NCI-H1694 treated with DMSO at 0.1 percent for 48 hours (cell line): Measurements from ENCODE around the gene DPYSL5.
"Not testable (repeated sequence)": the region's sequence is repeated elsewhere in the genome, so short reads cannot be mapped to it uniquely, and the experiment has no call there.

Experiments used
- DNase-seq: peaks from one replicate; lab custom pipeline; 2025; lab: John Stamatoyannopoulos, UW

Gene DPYSL5

DNA sequence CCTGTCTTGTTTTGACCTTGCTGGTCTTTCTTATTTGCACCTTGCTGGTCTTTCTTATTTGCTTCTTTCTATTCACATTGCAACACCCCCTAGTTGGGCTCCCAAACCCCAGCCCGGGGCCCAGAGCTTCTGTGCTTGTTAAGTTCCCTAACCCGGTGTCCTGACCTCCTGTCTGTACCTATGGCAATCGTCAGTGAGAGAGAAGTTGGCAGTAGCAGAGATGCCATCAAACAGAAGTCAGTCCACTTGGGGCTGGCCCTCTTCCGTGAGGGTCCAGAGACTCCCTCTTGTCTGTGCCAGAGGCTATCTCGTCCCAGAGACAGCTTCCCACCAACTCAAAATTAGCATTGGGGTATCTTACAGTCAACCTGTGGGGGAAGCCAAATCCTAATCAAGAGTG is 55.7 kb downstream of the DPYSL5 start:
- DNase-seq: no peak

GRCh38 chr2:26904839-26905238 is 56.9 kb downstream of the DPYSL5 start:
- DNase-seq: no peak

DNA sequence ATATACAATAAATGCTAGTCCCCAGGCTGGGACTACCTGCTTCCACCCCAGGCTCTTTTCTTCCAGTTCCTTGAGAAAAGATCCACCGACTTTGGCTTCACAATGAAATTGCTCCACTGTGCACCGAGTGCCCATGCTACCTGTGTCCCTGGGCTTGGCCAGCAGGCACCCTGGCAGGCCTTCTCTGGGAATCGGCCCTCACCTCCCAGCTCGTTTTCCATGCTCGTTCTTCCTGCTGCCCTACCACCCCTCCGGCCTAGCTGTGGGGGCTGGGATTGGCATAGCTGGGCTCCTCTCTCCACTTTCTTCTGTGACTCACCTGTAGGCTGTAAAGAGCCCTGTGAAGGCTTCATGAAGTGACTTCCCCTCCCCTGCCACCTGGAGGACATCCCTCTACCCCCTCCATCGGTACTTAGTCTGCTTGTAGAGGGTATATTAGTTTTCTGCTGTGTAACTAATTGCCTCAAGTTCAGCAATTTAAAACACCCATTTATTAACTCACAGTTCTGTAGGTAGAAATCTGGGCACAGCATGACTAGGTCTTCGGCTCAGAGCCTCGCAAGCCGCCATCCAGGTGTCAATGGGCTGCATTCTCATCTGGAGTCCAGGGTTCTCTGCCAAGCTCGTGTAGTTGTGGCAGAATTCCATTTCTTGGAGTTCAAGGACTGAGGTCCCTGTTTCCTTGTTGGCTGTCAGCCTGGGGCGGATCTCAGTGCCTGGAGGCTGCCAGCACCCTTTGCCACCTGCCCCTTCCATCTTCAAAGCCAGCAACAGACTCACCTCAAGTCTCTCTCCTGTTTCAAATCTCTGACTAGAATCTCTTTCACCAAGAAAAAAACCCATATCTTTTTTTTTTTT is 57.6 kb downstream of the DPYSL5 start:
- DNase-seq: no peak

DNA sequence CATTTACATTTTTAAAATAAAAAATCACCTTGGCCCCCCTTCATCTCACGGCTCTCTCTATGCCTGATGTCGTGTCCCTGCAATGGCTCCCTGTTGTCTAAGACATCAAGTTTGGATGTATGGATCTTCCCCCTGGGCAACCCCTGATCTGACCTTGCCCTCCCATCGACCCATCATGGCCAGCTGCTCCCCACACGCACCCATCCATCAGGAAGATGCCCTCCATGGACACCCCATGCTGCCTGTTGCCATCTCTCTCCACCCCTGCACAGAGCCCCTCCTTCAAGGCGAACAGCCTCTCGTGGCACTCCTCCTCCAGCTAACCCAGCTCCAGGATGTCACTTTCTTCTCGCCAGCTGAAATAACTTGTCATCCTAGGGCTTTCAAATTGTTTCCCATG is 59.5 kb downstream of the DPYSL5 start:
- no peak for DNase-seq

GRCh38 chr2:26910176-26910575 is 62.2 kb downstream of the DPYSL5 start:
- DNase-seq: no peak

DNA sequence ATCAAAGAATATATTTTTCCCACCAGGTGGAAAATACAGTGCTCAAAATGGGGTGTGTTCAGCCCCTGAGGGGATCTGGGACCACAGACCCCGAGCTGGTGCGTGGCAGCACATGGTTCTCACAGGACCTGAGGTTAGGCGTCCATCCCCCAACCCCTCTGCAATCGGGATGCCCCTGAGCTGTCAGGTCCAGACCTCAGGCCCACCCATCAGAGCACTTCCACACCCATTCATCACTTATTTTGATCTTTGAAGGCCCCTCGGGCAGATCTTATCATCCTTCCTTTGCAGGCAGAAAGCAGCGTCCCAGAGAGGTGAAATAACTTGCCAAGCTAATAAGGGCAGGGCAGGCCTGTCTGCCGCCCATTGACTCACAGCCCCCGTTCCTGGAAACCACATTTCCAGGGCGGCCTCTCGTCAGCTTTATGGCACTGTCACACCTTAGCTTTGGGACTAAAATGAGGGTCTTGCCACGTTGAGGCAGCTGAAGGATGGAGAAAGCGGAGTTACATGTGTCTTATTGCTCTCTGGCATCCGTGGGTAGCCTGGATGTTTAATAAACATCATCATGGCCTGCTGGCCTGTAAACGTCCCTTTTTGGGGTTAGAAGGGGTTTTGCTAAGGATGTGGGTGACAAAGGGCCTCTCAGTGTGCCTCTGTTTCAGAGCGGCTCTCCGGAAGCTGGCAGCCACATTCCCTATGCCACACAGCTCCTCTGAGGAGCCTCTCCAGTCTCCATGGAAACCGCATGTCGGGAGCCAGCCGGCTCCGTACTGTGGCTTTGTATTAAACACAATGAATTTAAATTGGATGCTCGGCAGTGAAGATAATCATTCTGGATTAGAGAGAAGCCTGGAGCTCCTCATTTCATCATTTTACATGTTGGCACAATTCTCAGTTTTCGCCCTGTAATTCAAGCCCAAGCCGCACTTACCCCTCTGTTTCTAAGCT is 64.3 kb downstream of the DPYSL5 start:
- no peak for DNase-seq

DNA sequence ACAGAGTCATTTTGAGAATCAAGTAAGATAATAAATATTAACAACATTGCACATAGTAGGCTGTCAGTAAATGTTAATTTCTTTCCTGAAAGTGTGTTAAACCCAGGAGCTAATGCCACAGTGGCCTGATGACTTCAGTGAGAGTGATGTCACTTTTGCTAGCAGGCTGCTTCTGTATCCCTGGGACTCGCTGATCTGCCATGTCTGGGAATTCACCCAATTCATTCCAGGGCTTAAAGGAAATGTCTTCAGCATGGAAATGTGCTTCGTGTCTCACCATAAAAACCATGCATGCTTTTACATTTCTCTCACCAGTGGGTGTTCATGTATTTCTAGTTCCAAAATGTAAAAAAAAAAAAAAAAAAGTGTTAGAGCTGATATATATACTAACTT is 65.7 kb downstream of the DPYSL5 start:
- DNase-seq: no peak

DNA sequence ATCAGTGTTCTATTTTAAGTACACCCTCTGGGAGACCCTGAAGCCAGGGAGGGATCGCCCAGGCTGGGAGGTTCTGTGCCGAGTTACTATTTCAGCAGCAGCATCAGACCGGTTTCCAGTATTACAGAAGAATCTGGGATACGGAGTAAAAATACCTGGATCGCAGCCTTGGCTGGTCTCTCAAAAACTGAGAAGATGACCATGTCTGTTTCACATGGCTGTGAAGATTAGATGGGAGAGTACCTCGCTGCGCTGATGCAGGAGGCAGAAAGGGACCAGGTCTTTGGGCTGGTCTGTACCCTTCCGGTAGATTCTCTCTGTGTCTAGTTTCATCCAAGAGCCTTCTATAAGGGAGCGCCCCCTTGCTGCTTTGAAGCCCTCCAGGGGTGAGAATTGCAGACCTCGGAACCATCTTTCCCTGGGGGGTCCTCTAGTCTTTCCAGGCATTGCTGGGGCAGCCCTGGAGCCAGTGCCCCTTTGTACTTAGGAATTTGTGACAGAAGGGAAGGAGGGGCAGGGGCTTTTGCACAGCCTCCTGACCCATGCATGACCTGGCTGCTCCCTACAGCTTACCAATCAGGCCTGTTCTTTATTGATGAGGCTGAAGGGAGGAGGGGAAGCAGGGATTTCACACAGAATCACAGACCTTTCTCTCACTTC is 66.2 kb downstream of the DPYSL5 start:
- DNase-seq: no peak

GRCh38 chr2:26914659-26915310 is 66.9 kb downstream of the DPYSL5 start:
- no peak for DNase-seq

- no peak for DNase-seq
Observed at GRCh38 chr2:26915316-26915715, 67.4 kb downstream of the DPYSL5 start.

- no peak for DNase-seq
Observed at GRCh38 chr2:26916128-26916692, 68.3 kb downstream of the DPYSL5 start.

DNA sequence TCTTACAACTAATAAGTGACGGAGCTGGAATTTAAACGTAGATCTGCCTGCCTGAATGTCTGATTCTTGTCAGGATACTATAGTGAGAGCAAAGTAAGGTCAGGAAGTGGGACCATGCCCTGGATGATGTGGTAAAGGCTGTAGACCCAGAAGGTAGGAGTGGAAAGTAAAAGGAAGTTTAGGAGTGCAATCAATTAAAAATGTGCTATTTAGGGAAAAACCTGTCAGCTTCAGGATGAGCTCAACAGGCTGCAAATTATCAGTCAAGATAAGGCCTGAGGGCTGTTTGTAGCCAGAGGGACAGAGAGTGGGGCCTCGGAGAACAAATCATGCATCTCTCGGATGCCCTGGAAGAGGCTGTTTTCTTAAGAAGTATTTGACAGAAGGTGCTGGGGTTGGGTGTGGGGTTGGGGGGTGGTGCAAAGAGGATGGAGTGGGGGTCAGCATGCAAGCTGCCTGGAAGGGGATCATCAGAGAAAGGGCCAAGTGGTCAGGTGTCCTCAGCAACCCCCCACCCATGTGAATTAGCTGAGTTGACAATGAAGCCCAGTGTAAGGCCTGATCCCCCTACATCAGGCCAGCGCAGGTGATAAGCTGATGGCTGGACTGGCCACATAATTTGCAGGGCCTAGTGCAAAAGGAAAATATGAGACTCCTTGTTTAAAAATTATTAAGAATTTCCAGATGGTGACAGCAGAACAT is 69.4 kb downstream of the DPYSL5 start:
- DNase-seq: no peak

DNA sequence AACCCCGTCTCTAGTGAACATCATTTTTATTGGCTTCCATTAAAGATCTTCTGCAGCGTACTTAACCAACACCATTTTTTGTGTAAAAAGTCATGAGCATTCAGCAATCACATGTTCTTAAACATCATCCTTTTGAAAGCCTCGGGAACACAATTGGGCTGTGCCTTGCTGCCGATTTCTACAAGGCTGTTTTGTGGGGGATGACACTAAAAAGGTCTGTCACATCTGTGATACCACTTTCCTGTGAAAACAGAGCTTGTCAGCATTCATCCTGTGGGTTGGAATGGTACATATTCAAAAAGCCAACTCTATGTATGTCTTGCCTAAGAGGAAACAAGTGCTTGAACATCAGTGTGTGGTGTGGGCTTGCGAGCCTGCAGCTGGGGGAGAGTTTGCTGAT is 73.4 kb downstream of the DPYSL5 start:
- no peak for DNase-seq

GRCh38 chr2:26922405-26923188 is 74.7 kb downstream of the DPYSL5 start:
- DNase-seq: peak; percentile 79

- DNase-seq: not testable (repeated sequence)
Observed at GRCh38 chr2:26923189-26923466, 75.2 kb downstream of the DPYSL5 start.

- DNase-seq: no peak
Observed at GRCh38 chr2:26924731-26925099, 76.8 kb downstream of the DPYSL5 start.

DNA sequence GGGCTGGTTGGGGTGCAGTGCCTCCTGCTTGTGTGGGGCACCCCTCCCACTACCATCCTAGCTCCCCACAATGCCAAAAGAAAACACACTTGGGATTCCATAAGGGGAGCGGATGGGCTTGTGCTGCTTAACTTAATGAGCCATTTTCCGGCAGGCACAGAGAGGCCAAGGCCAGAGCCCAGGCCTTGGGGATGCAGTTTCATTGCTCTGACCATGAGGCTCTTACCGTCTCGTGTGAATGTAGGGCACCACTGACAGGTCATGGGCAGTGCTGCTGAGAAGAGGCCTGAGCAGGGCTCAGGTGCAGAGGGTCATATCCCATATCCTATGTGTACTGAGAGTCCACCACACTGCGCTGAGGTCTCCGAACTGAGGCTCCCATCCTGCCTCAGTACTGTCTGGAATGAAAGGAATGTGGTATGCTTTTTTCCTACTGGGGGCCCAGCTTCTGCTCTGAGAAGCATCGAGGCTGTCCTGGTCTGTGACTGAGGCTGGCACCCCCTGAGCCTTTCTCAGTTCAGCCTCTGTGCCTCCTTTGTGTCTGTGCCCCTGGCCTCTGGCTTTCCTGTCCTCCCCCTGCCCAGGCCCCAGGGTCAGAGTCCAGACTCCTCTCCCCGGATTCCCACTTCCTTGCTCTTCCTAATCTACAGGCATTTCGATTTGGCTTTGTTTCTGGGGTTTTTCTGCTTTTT is 77.3 kb downstream of the DPYSL5 start:
- no peak for DNase-seq

GRCh38 chr2:26927221-26927620 is 79.3 kb downstream of the DPYSL5 start:
- DNase-seq: no peak

DNA sequence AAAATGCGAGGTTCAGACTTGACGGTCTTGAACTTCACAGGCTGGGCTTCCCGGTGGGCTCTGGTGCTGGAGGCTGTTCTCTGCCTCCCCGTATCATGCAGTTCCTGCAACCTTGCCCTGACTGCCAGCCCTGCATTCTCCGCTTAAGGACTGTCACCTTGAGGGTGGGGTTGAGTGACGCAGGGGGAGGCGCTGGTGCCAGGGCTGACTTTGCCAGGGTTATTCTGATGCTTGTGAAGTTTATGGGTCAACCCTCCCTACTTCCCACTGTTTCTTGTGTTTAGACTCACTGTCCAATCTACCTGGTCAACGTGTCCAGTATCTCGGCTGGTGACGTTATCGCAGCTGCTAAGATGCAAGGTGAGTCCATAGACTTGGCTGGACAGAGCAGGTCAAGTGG is 85.0 kb downstream of the DPYSL5 start:
- no peak for DNase-seq
